MM.1S (cell line): ENCODE measurements around the gene ADAMTS9.

Experiments
- DNase-seq: peaks from one replicate; pipeline ENCODE4 v3.0.0-alpha.2; 2015
- H2AFZ ChIP-seq: fragments of 300-600 bp; sonication (generic); 2 replicates; pipeline ENCODE4 v1.6.0; 2016; ENCODE audit warnings: antibody characterized with exemption, low read length
- H3F3A ChIP-seq: fragments of 300-600 bp; sonication (generic); 2 replicates; pipeline ENCODE4 v1.6.1; 2016; ENCODE audit warnings: mild to moderate bottlenecking, antibody characterized with exemption, low read length, moderate library complexity, mixed read lengths; ENCODE audit not compliant: insufficient read depth
- H3K27ac ChIP-seq: fragments of 300-600 bp; sonication (generic); 2 replicates; pipeline ENCODE4 v1.5.1; 2016; ENCODE audit warnings: mild to moderate bottlenecking, low read length
- H3K27me3 ChIP-seq: fragments of 300-600 bp; sonication (generic); replicated peaks from 2 replicates; pipeline ENCODE4 v1.6.0; 2016; ENCODE audit warnings: low read length; ENCODE audit not compliant: insufficient read depth
- H3K36me3 ChIP-seq: fragments of 300-600 bp; sonication (generic); replicated peaks from 2 replicates; pipeline ENCODE4 v1.6.1; 2016; ENCODE audit warnings: mild to moderate bottlenecking, low read length, mixed read lengths; ENCODE audit not compliant: insufficient read depth
- H3K4me1 ChIP-seq: fragments of 300-600 bp; sonication (generic); 2 replicates; pipeline ENCODE4 v1.6.1; 2016; ENCODE audit warnings: low read length, mixed read lengths
- H3K4me2 ChIP-seq: fragments of 300-600 bp; sonication (generic); 2 replicates; pipeline ENCODE4 v1.6.0; 2016; ENCODE audit warnings: low read depth, low read length
- H3K4me3 ChIP-seq: fragments of 300-600 bp; sonication (generic); 2 replicates; pipeline ENCODE4 v1.5.1; 2016; ENCODE audit warnings: low read length, mixed read lengths
- H3K79me2 ChIP-seq: fragments of 300-600 bp; sonication (generic); 2 replicates; pipeline ENCODE4 v1.6.1; 2016; ENCODE audit warnings: mixed run types, low read length, mixed read lengths
- H3K9ac ChIP-seq: fragments of 300-600 bp; sonication (generic); 2 replicates; pipeline ENCODE4 v1.6.1; 2016; ENCODE audit warnings: low read length, mixed read lengths
- H3K9me2 ChIP-seq: fragments of 300-600 bp; sonication (generic); replicated peaks from 2 replicates; pipeline ENCODE4 v1.6.1; 2016; ENCODE audit warnings: mild to moderate bottlenecking, low read length, mixed read lengths; ENCODE audit not compliant: insufficient read depth
- H3K9me3 ChIP-seq: fragments of 300-600 bp; sonication (generic); replicated peaks from 2 replicates; pipeline ENCODE4 v1.6.1; 2016; ENCODE audit warnings: mild to moderate bottlenecking, low read length, mixed read lengths; ENCODE audit not compliant: insufficient read depth
- H4K20me1 ChIP-seq: fragments of 300-600 bp; sonication (generic); 2 replicates; pipeline ENCODE4 v1.6.1; 2016; ENCODE audit warnings: mild to moderate bottlenecking, low read length, moderate library complexity, mixed read lengths; ENCODE audit not compliant: insufficient read depth
- CTCF ChIP-seq: fragments of 300-600 bp; sonication (generic); IDR thresholded peaks from 2 replicates; pipeline ENCODE4 v1.5.1; 2016; ENCODE audit warnings: antibody characterized with exemption, low read length, mixed read lengths
- EZH2 ChIP-seq: fragments of 300-600 bp; sonication (generic); optimal IDR thresholded peaks from 2 replicates; pipeline ENCODE3; 2017; ENCODE audit warnings: low read depth, mild to moderate bottlenecking, antibody characterized with exemption, low read length, mixed read lengths
- EZH2phosphoT487 ChIP-seq: fragments of 300-600 bp; sonication (generic); IDR thresholded peaks from 2 replicates; pipeline ENCODE4 v1.6.1; 2018; ENCODE audit warnings: antibody characterized with exemption, low read length

ADAMTS9 gene

DNA sequence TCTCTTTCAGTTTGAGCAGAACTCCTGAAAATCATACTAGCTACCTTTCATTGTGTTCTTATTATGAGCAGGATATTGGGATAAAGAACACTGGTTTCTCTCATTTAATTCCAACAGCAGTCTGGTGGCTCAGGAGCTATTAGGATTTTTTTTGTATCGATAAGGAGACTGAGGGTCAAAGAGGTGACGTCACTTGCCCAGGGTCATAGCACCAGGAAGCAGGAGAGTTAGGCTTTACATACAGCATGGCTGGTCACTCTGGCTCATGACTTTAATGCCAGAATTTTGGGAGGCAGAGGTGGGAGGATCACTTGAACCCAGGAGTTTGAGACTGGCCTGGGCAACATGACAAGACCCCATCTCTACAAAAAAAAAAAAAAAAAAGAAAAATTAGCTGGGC is 113.6 kb downstream of the ADAMTS9 start:
- H3K9ac ChIP-seq: no peak overlapping the region
- H2AFZ ChIP-seq: no peak overlapping the region
- H3F3A ChIP-seq: no peaks in the 10 kb centered on the region
- H3K4me2 ChIP-seq: no peak overlapping the region
- no peak for TF ChIP-seq EZH2
- no peak for TF ChIP-seq CTCF
- no peak for TF ChIP-seq EZH2phosphoT487
- no peak overlapping the region for H3K4me3 ChIP-seq
- no peak overlapping the region for H3K27ac ChIP-seq
- no peaks in the 10 kb centered on the region for H3K9me3 ChIP-seq
- H3K36me3 ChIP-seq: no peaks in the 10 kb centered on the region
- H3K27me3 ChIP-seq: no peaks in the 10 kb centered on the region
- DNase-seq: no peak
- H4K20me1 ChIP-seq: no peaks in the 10 kb centered on the region
- H3K79me2 ChIP-seq: no peaks in the 10 kb centered on the region
- H3K9me2 ChIP-seq: no peaks in the 10 kb centered on the region
- H3K4me1 ChIP-seq: no peaks in the 10 kb centered on the region

DNA sequence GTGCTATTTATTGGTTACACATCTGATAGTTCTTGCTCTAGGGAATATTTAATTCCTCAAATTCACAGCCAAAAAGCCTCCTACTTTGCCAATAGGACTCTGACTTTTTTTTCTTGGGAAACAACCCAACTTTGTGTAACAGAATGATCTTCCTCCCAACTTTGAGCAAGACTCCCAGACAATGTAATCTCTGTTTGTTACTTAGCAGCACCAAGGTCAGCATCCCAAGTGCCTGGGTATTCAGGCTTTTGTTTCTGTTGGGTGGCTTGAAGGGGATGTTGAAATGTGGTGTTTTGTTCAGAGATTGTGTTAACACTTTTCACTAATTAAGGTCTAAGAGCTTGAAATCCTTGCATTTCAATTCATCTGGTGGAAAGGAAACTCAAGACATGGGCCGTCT is 115.8 kb downstream of the ADAMTS9 start:
- H4K20me1 ChIP-seq: no peaks in the 10 kb centered on the region
- H3K9me2 ChIP-seq: no peaks in the 10 kb centered on the region
- H3K9ac ChIP-seq: no peak overlapping the region
- H3K4me1 ChIP-seq: no peaks in the 10 kb centered on the region
- H3K9me3 ChIP-seq: no peaks in the 10 kb centered on the region
- no peaks in the 10 kb centered on the region for H3K79me2 ChIP-seq
- no peak for DNase-seq
- H3K4me2 ChIP-seq: no peak overlapping the region
- no peaks in the 10 kb centered on the region for H3K36me3 ChIP-seq
- no peak overlapping the region for H3K27ac ChIP-seq
- TF ChIP-seq EZH2phosphoT487 (no peak), EZH2 (no peak), CTCF (no peak)
- no peaks in the 10 kb centered on the region for H3K27me3 ChIP-seq
- no peak overlapping the region for H2AFZ ChIP-seq
- H3F3A ChIP-seq: no peaks in the 10 kb centered on the region
- no peak overlapping the region for H3K4me3 ChIP-seq

DNA sequence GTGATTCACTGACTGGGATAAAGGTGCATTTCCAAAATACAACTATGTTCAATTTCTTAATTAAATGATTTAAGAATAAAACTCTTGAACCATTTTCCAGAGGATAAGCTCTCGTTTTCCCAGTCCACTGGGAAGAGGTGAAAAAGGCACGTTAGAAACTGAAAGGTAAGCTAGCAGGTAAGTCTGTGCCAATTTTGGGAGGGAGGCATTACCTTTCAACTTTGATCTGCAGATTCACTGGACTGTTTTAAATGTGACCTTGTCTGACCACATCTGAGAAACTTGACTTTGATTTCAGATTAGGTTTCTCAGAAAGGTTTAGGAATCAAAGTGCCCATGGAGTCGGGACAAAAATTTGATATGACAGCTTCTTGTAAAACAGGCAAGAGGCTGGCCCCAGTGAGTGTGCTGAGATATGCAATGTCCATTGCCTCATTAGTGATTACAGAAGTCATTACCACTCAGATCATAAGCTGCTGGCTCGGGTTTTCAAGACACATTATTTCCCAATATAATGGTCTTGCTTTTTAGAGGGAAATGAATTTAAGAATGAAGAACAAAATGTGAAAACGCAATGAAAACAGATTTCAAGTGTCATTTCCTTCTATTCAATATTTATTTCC is 118.8 kb downstream of the ADAMTS9 start:
- H3K4me3 ChIP-seq: no peak overlapping the region
- no peak overlapping the region for H3K4me2 ChIP-seq
- no peak overlapping the region for H3K27ac ChIP-seq
- no peak for DNase-seq
- H4K20me1 ChIP-seq: no peaks in the 10 kb centered on the region
- H3K4me1 ChIP-seq: no peaks in the 10 kb centered on the region
- no peaks in the 10 kb centered on the region for H3K79me2 ChIP-seq
- no peak overlapping the region for H2AFZ ChIP-seq
- no peaks in the 10 kb centered on the region for H3K36me3 ChIP-seq
- H3K9me3 ChIP-seq: no peaks in the 10 kb centered on the region
- no peaks in the 10 kb centered on the region for H3K9me2 ChIP-seq
- no peaks in the 10 kb centered on the region for H3F3A ChIP-seq
- H3K27me3 ChIP-seq: no peaks in the 10 kb centered on the region
- H3K9ac ChIP-seq: no peak overlapping the region
- TF ChIP-seq EZH2 (no peak), CTCF (no peak), EZH2phosphoT487 (no peak)
